Fibroblast of the aortic adventitia (primary cell): ENCODE measurements around the gene LARP4B. TPM values are rescaled to one million over a fixed set of nuclear protein-coding genes. Genes with fewer than 3 reads are reported as not detected.
A peak's percentile ranks its signal among the peaks of the same experiment; 100 is the strongest.

Experiments
- DNase-seq: peaks from one replicate; pipeline ENCODE4 v3.0.0-alpha.2; 2010; ENCODE audit warnings: low read depth
- H3K4me3 ChIP-seq: 2 replicates; pipeline ENCODE4 v1.5.1; 2011; ENCODE audit warnings: low read depth, mild to moderate bottlenecking, control low read depth, low read length, moderate library complexity
- CTCF ChIP-seq: IDR thresholded peaks from 2 replicates; pipeline ENCODE4 v1.5.1; 2011; ENCODE audit warnings: mild to moderate bottlenecking, low read length, control low read depth, inconsistent platforms; ENCODE audit not compliant: insufficient read depth
- total RNA-seq: library from RNA; depleted of rRNA; stranded (reverse); fragments of >200 nt; gene quantifications from 2 replicates; pipeline ENCODE4 v1.2.3, GENCODE V29; 2012; ENCODE audit warnings: low replicate concordance

Gene LARP4B
- total RNA-seq, 1 donor = 38.7 TPM

GRCh38 chr10:824946-825345 is 106.6 kb downstream of the LARP4B start:
- DNase-seq = no peak
- no peak overlapping the region for H3K4me3 ChIP-seq
- no peak for TF ChIP-seq CTCF

DNA sequence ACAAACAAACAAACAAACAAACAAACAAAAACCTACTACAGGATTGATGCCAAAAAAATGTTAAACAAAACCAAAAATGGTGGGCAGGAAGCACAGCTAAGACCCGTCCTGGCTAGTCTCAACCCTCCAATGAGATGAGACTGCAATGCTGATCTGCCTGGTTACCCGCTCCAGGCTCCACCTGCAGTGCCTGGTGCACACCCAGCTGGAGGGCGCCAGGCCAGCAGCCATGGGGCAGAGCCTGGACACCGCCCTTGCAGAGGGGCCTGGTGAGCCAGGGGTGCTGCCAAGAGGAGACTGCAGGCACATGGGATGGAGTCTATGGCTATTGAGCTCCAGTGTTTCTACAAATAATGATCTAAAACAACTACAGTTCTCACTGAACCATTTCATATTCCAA is 107.0 kb downstream of the LARP4B start:
- H3K4me3 ChIP-seq = no peak overlapping the region
- TF ChIP-seq CTCF = no peak
- DNase-seq = no peak

- DNase-seq = no peak
- TF ChIP-seq CTCF = no peak
- no peak overlapping the region for H3K4me3 ChIP-seq
These were observed 108.7 kb downstream of the LARP4B start for GRCh38 chr10:822661-823367.

DNA sequence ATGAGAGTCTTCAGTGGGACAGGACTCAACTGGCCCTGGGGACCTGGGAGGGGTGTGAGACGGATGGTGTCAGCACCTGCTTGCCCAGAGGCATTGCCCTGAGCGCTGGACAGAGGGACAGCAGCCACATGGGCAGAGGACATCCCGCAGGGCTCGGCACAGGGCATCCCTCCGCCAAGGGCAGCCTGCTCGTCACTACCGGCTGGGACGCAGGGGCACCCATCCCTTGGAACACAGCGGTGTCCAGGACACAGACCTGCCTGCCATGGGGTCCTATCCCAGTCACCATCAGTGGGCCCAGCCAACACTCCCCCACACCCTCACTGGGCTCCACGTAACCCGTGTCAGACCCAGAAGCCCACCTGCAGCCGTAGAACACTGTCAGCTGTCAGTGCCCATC is 109.3 kb downstream of the LARP4B start:
- TF ChIP-seq CTCF = no peak
- no peak for DNase-seq
- no peak overlapping the region for H3K4me3 ChIP-seq

- no peak for TF ChIP-seq CTCF
- no peak overlapping the region for H3K4me3 ChIP-seq
- peak; percentile 40 for DNase-seq
These were observed 110.2 kb downstream of the LARP4B start for GRCh38 chr10:821322-821721.

- DNase-seq = no peak
- H3K4me3 ChIP-seq = no peak overlapping the region
- no peak for TF ChIP-seq CTCF
These were observed 111.7 kb downstream of the LARP4B start for GRCh38 chr10:819816-820215.

DNA sequence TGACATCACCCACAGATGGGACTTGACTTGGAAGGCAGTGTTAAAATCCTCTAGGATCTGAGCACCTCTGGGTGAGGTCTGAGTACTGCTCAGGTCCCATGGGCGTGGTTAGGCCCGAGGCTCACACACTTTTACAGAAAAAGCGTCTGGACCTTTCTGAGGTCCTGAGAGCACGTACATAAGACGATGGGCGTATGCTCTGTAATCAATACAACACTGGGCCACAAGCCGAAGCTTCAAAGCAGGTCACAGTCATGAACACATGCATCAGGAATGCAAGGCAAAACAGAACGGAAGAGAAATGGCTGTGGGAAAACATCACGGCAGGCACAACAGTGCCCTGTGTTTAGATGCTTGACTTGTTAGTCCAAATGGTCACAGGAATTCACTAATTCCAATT is 112.2 kb downstream of the LARP4B start:
- DNase-seq = peak; percentile 62
- no peak overlapping the region for H3K4me3 ChIP-seq
- TF ChIP-seq CTCF = no peak
